WTC11 (cell line): ENCODE measurements around the gene DYNLRB1. TPM values are rescaled to one million over a fixed set of nuclear protein-coding genes. Genes with fewer than 3 reads are reported as not detected.

Source experiments
- ATAC-seq: fragments of 200-7000 bp; cut with Tn5 transposase; 2 replicates; pipeline ENCODE4 v1.10.0; 2021; ENCODE audit warnings: mild to moderate bottlenecking, moderate library complexity
- CTCF ChIA-PET: fragments of 300-600 bp; sonication (Branson Sonifier 250); formaldehyde crosslinking; loops from one replicate; lab custom pipeline; 2021; ENCODE audit warnings: antibody characterized with exemption; lab: Charles Lee
- POLR2A ChIA-PET: fragments of 350-600 bp; sonication (Branson Sonifier 250); formaldehyde crosslinking; loops from one replicate; lab custom pipeline; 2021; ENCODE audit warnings: antibody characterized with exemption; lab: Charles Lee
- DNase-seq: peaks from one replicate; pipeline ENCODE4 v3.0.0; 2021; ENCODE audit warnings: low spot score
- H3K27ac Mint-ChIP-seq: 2 replicates; pipeline ENCODE4 v1.8.0; 2021; ENCODE audit warnings: mixed read lengths
- H3K27me3 Mint-ChIP-seq: 2 replicates; pipeline ENCODE4 v1.8.0; 2021; ENCODE audit warnings: low read depth, mild to moderate bottlenecking, moderate library complexity, mixed read lengths
- H3K36me3 Mint-ChIP-seq: 2 replicates; pipeline ENCODE4 v1.8.0; 2021; ENCODE audit warnings: mixed read lengths
- H3K4me1 Mint-ChIP-seq: 2 replicates; pipeline ENCODE4 v1.8.0; 2022; ENCODE audit warnings: mixed read lengths
- H3K4me3 Mint-ChIP-seq: 2 replicates; pipeline ENCODE4 v1.8.0; 2021; ENCODE audit warnings: mild to moderate bottlenecking, moderate library complexity, mixed read lengths
- H3K9me3 Mint-ChIP-seq: 2 replicates; pipeline ENCODE4 v1.8.0; 2021; ENCODE audit warnings: mixed read lengths
- ATF2 ChIP-seq: sonication (generic); formaldehyde crosslinking; IDR thresholded peaks from 2 replicates; pipeline ENCODE4 v1.8.1; 2022; ENCODE audit warnings: low read depth, missing genetic modification reagents, borderline replicate concordance
- ATF3 ChIP-seq: sonication (generic); formaldehyde crosslinking; conservative IDR thresholded peaks from 2 replicates; pipeline ENCODE4 v1.8.1; 2022; ENCODE audit warnings: mild to moderate bottlenecking, missing genetic modification reagents
- ATF6 ChIP-seq: sonication (generic); formaldehyde crosslinking; IDR thresholded peaks from 2 replicates; pipeline ENCODE4 v1.8.1; 2023; ENCODE audit warnings: mild to moderate bottlenecking, missing genetic modification reagents
- CDX4 ChIP-seq: fragments of 250-450 bp; sonication (Bioruptor Pico); IDR thresholded peaks from 2 replicates; pipeline ENCODE4 v1.9.0; 2021; ENCODE audit warnings: moderate library complexity, mild to moderate bottlenecking, inconsistent platforms, borderline replicate concordance
- E2F1 ChIP-seq: sonication (generic); formaldehyde crosslinking; IDR thresholded peaks from 2 replicates; pipeline ENCODE4 v1.8.0; 2022; ENCODE audit warnings: mild to moderate bottlenecking, missing genetic modification reagents
- ELF4 ChIP-seq: sonication (generic); formaldehyde crosslinking; IDR thresholded peaks from 2 replicates; pipeline ENCODE4 v1.8.1; 2022; ENCODE audit warnings: low read depth, mild to moderate bottlenecking, moderate library complexity, missing genetic modification reagents
- ESRRA ChIP-seq: sonication (generic); formaldehyde crosslinking; IDR thresholded peaks from 2 replicates; pipeline ENCODE4 v1.8.1; 2022; ENCODE audit warnings: mild to moderate bottlenecking, missing genetic modification reagents, borderline replicate concordance
- FOXK1 ChIP-seq: sonication (generic); formaldehyde crosslinking; IDR thresholded peaks from 2 replicates; pipeline ENCODE4 v1.8.0; 2022; ENCODE audit warnings: mild to moderate bottlenecking, moderate library complexity, missing genetic modification reagents
- FOXP1 ChIP-seq: sonication (generic); formaldehyde crosslinking; IDR thresholded peaks from 2 replicates; pipeline ENCODE4 v1.8.0; 2022; ENCODE audit warnings: missing genetic modification reagents, mild to moderate bottlenecking, moderate library complexity, borderline replicate concordance
- IRF1 ChIP-seq: sonication (generic); formaldehyde crosslinking; IDR thresholded peaks from 2 replicates; pipeline ENCODE4 v1.8.0; 2023; ENCODE audit warnings: missing genetic modification reagents
- KAT7 ChIP-seq: sonication (generic); formaldehyde crosslinking; IDR thresholded peaks from 2 replicates; pipeline ENCODE4 v1.8.1; 2023; ENCODE audit warnings: missing genetic modification reagents, mild to moderate bottlenecking, borderline replicate concordance
- NFATC4 ChIP-seq: fragments of 250-450 bp; sonication (Bioruptor Pico); IDR thresholded peaks from 2 replicates; pipeline ENCODE4 v1.9.0; 2021; ENCODE audit warnings: mild to moderate bottlenecking
- SMAD3 ChIP-seq: sonication (generic); formaldehyde crosslinking; IDR thresholded peaks from 2 replicates; pipeline ENCODE4 v1.8.0; 2022; ENCODE audit warnings: missing genetic modification reagents, mild to moderate bottlenecking, borderline replicate concordance
- STAT6 ChIP-seq: sonication (generic); formaldehyde crosslinking; conservative IDR thresholded peaks from 2 replicates; pipeline ENCODE4 v1.8.1; 2023; ENCODE audit warnings: mild to moderate bottlenecking, low read depth, missing genetic modification reagents, moderate library complexity
- TP53 ChIP-seq: sonication (generic); formaldehyde crosslinking; IDR thresholded peaks from 2 replicates; pipeline ENCODE4 v1.8.1; 2023; ENCODE audit warnings: mild to moderate bottlenecking, missing genetic modification reagents
- USF1 ChIP-seq: sonication (generic); formaldehyde crosslinking; IDR thresholded peaks from 2 replicates; pipeline ENCODE4 v1.8.0; 2022; ENCODE audit warnings: mild to moderate bottlenecking, missing genetic modification reagents
- ZNF263 ChIP-seq: sonication (generic); formaldehyde crosslinking; IDR thresholded peaks from 2 replicates; pipeline ENCODE4 v1.8.1; 2022; ENCODE audit warnings: low read depth, mild to moderate bottlenecking, moderate library complexity, missing genetic modification reagents
- ZNF425 ChIP-seq: fragments of 250-450 bp; sonication (Bioruptor Pico); conservative IDR thresholded peaks from 2 replicates; pipeline ENCODE4 v1.9.0; 2021; ENCODE audit warnings: mild to moderate bottlenecking
- ZSCAN18 ChIP-seq: fragments of 250-450 bp; sonication (Bioruptor Pico); IDR thresholded peaks from 2 replicates; pipeline ENCODE4 v2.1.2; 2022; ENCODE audit warnings: mild to moderate bottlenecking, moderate library complexity
- total RNA-seq: library from RNA; stranded (reverse); gene quantifications from 3 replicates; pipeline ENCODE4 v1.2.3, GENCODE V29; 2021

The DYNLRB1 gene
- total RNA-seq, 1 experiment from 2014 or later = 99.3 TPM

GRCh38 chr20:34574426-34574825 lies 58.2 kb downstream of the DYNLRB1 start (continued):
- TF ChIP-seq ATF6 (CRISPR knock-in tag) (no peak), ESRRA (CRISPR knock-in tag) (no peak), IRF1 (CRISPR knock-in tag) (no peak), SMAD3 (CRISPR knock-in tag) (no peak), TP53 (CRISPR knock-in tag) (no peak), CDX4 (CRISPR knock-in tag) (no peak)
- TF ChIP-seq, all 79 proteins: peak for 0

GRCh38 chr20:34574861-34575260 lies 58.6 kb downstream of the DYNLRB1 start:
- ATAC-seq = no peak
- no peak for DNase-seq
- no peak overlapping the region for H3K4me3 Mint-ChIP-seq
- H3K27me3 Mint-ChIP-seq = no peaks in the 10 kb centered on the region
- ChIA-PET CTCF (interaction anchor here (1.4 kb wide), 1 partner anchor 195 kb away, joined by 3 read pairs; no protein-coding TSS in a partner anchor), POLR2A (no interaction called here)
- H3K9me3 Mint-ChIP-seq = no peaks in the 10 kb centered on the region
- peaks cover 10% of the 10 kb centered on the region for H3K4me1 Mint-ChIP-seq
- H3K36me3 Mint-ChIP-seq = peaks cover 8% of the 10 kb centered on the region; the same call in 1 of the 2 replicates
- H3K27ac Mint-ChIP-seq = no peak overlapping the region; the same call in 1 of the 2 replicates
- TF ChIP-seq ATF2 (CRISPR knock-in tag) (no peak), FOXK1 (CRISPR knock-in tag) (no peak), ZNF425 (CRISPR knock-in tag) (no peak), USF1 (CRISPR knock-in tag) (no peak), KAT7 (CRISPR knock-in tag) (no peak), FOXP1 (no peak), E2F1 (CRISPR knock-in tag) (no peak), ATF3 (CRISPR knock-in tag) (no peak), ZSCAN18 (CRISPR knock-in tag) (no peak), ZNF263 (CRISPR knock-in tag) (no peak), NFATC4 (no peak), STAT6 (no peak), ELF4 (no peak)
